ENCODE data around the gene KIF16B.

The KIF16B gene

GRCh38 chr20:16518784-16519084 lies 54.5 kb downstream of the KIF16B start:
- no peak for TF ChIP-seq CTCF (IDR thresholded peaks at IDR 0.05; ENCODE audit: control insufficient read depth, insufficient read depth, low read depth, low read length, missing control alignments)
- no peak for DNase-seq (ENCODE audit: low read depth)
- H3K4me3 ChIP-seq (ENCODE audit: control insufficient read depth, low read depth, low read length) = no peak overlapping the region

DNA sequence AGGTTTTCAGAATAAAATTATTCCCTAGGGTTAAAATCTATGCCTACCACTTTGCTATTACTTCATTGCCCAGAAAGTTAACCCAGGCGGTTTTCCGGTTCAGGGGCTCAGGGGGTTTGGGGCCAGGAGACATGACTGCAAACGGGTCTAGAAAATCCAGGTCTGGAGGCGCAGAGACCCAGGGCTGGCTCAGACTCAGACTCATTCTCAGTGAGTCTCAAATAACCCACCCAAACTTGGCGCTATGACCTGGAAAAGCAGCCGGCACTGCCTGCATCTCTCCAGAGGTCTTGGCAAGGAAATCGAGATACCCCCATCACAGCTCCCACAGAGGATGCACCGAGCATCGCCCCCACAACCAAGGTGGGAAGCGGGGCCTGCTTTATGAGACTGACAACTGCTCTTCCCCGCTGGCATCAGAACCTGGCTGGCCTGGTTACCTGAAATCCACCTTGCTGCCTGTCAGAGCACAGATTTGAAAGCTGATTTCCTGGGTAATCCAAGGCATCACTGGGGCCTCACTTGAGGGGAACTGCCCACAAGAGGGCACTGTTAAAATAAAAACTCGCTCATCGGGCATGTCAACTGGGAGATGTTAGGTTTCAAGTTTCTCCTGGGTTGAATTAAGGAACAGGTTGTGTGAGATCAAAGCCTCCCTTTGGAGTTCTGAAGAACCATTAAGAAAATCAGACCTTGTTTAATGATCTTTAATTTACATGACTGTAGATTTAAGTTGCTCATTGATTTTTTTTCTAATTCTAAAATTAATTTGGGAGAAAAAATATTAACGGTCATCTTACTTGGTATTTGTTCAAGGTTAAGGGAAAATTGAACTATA lies 55.1 kb downstream of the KIF16B start:
- no peak overlapping the region for H3K4me3 ChIP-seq (ENCODE audit: control insufficient read depth, low read depth, low read length)
- TF ChIP-seq CTCF (IDR thresholded peaks at IDR 0.05; ENCODE audit: control insufficient read depth, insufficient read depth, low read depth, low read length, missing control alignments) = peak; percentile 71
- peak; percentile 8 for DNase-seq (ENCODE audit: low read depth)

DNA sequence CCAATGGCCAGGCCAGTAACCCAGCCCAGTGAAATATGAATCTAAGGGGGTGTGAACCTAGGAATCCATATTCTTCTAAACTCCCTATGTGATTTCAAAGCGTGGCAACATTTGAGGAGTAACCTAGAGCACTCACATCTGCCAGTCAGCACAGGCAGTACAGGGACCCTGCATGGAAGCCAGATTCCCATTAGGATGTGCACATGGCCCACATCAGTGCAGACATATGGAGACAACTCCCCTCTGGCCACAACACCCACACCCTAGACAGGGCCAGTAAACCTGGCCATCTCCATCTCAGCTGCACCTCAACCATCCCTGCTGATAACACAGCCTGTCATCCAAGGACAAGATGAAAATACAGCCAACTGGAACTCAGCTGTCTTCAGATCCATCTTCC lies 56.5 kb downstream of the KIF16B start:
- no peak overlapping the region for H3K4me3 ChIP-seq (ENCODE audit: control insufficient read depth, low read depth, low read length)
- DNase-seq (ENCODE audit: low read depth) = no peak
- no peak for TF ChIP-seq CTCF (IDR thresholded peaks at IDR 0.05; ENCODE audit: control insufficient read depth, insufficient read depth, low read depth, low read length, missing control alignments)

- TF ChIP-seq CTCF (IDR thresholded peaks at IDR 0.05; ENCODE audit: control insufficient read depth, insufficient read depth, low read depth, low read length, missing control alignments) = no peak
- DNase-seq (ENCODE audit: low read depth) = no peak
- H3K4me3 ChIP-seq (ENCODE audit: control insufficient read depth, low read depth, low read length) = no peak overlapping the region
Measured at GRCh38 chr20:16515046-16515445, 58.2 kb downstream of the KIF16B start.

DNA sequence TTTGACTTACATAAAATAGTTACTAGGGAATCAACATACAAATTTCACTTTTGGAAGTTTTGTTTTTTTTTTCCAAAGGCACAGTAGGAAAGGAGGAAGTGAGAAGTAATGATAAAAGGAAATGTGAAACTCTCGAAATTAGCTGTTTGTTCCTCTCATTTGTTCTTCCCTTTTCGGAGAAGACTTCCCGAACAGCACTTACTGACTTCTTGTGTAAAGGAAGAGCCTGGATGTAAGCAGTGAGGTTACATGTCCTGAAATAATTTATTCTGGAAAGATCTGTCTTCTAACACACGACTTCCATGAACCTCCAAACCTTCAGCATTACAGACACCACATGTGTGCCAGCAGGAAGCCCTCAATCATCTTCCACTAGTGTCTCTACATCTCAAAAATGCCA lies 59.1 kb downstream of the KIF16B start:
- DNase-seq (ENCODE audit: low read depth) = no peak

GRCh38 chr20:16505894-16506293 lies 67.4 kb downstream of the KIF16B start:
- TF ChIP-seq CTCF (IDR thresholded peaks at IDR 0.05; ENCODE audit: control insufficient read depth, insufficient read depth, low read depth, low read length, missing control alignments) = no peak
- no peak for DNase-seq (ENCODE audit: low read depth)
- H3K4me3 ChIP-seq (ENCODE audit: control insufficient read depth, low read depth, low read length) = no peak overlapping the region

More for the DNA sequence above, 59.1 kb downstream of the KIF16B start:
- TF ChIP-seq CTCF (IDR thresholded peaks at IDR 0.05; ENCODE audit: control insufficient read depth, insufficient read depth, low read depth, low read length, missing control alignments) = no peak
- no peak overlapping the region for H3K4me3 ChIP-seq (ENCODE audit: control insufficient read depth, low read depth, low read length)

All from AG09309 (cell line).